HepG2 (cell line): ENCODE data around the gene HELZ. TPM values are rescaled to one million over a fixed set of nuclear protein-coding genes. Genes with fewer than 3 reads are reported as not detected.

Source experiments
- ATF1 ChIP-seq: IDR thresholded peaks from 2 replicates; pipeline ENCODE4 v1.6.1; 2016; ENCODE audit warnings: mild to moderate bottlenecking, control low read depth
- FLYWCH1 ChIP-seq: sonication (generic); formaldehyde crosslinking; IDR thresholded peaks from 2 replicates; pipeline ENCODE4 v1.8.1; 2023; ENCODE audit warnings: mild to moderate bottlenecking, missing genetic modification reagents
- FOXO1 ChIP-seq: sonication (generic); formaldehyde crosslinking; IDR thresholded peaks from 2 replicates; pipeline ENCODE4 v1.4.0; 2020; ENCODE audit warnings: missing genetic modification reagents
- FOXP1 ChIP-seq, 2 experiments: fragments of 450-650 bp in 1 of 2; IDR thresholded peaks; 2 replicates each; pipeline ENCODE4 v1.6.1; 2017 to 2018; ENCODE audit warnings: antibody characterized with exemption in 1 of 2
- GABPA ChIP-seq, 2 experiments: IDR thresholded peaks; 2 replicates each; pipeline ENCODE4 v1.6.1; 2011 to 2016; ENCODE audit warnings: low read depth in 2 of 2, low read length in 1 of 2, missing biosample characterization in 1 of 2, missing genetic modification characterization in 1 of 2
- ISX ChIP-seq: sonication (generic); formaldehyde crosslinking; conservative IDR thresholded peaks from 2 replicates; pipeline ENCODE4 v1.5.0; 2020; ENCODE audit warnings: missing genetic modification reagents
- KDM5A ChIP-seq: fragments of 200-600 bp; sonication (generic); IDR thresholded peaks from 2 replicates; pipeline ENCODE4 v1.7.0; 2018; ENCODE audit warnings: antibody characterized with exemption, mild to moderate bottlenecking, low read length, borderline replicate concordance
- KMT2A ChIP-seq: sonication (generic); formaldehyde crosslinking; IDR thresholded peaks from 2 replicates; pipeline ENCODE4 v1.4.0; 2020; ENCODE audit warnings: missing genetic modification reagents
- KMT2B ChIP-seq: IDR thresholded peaks from 2 replicates; pipeline ENCODE4 v1.6.1; 2016; ENCODE audit warnings: missing genetic modification reagents, missing compliant biosample characterization
- MEIS2 ChIP-seq: sonication (generic); formaldehyde crosslinking; IDR thresholded peaks from 2 replicates; pipeline ENCODE4 v1.9.0; 2021; ENCODE audit warnings: mild to moderate bottlenecking, missing genetic modification reagents
- NONO ChIP-seq, 2 experiments: fragments of 450-650 bp in 1 of 2; sonication (generic) in 1 of 2; formaldehyde crosslinking in 1 of 2; IDR thresholded peaks in 1 of 2; conservative IDR thresholded peaks in 1 of 2; 2 replicates each; pipeline versions ENCODE4 v1.6.1 to v1.8.0; 2017 to 2022; ENCODE audit warnings: mild to moderate bottlenecking in 1 of 2, missing genetic modification reagents in 1 of 2, moderate library complexity in 1 of 2
- TCF12 ChIP-seq, 2 experiments: fragments of 450-650 bp in 1 of 2; sonication (generic) in 1 of 2; formaldehyde crosslinking in 1 of 2; IDR thresholded peaks; 2 replicates each; pipeline versions ENCODE4 v1.6.1 to v1.8.0; 2017 to 2022; ENCODE audit warnings: antibody characterized with exemption in 1 of 2, mild to moderate bottlenecking in 1 of 2, missing genetic modification reagents in 1 of 2, moderate library complexity in 1 of 2
- ZNF121 ChIP-seq: sonication (generic); formaldehyde crosslinking; IDR thresholded peaks from 2 replicates; pipeline ENCODE4 v1.5.0; 2020; ENCODE audit warnings: mild to moderate bottlenecking, missing genetic modification reagents
- ZNF557 ChIP-seq: sonication (generic); formaldehyde crosslinking; IDR thresholded peaks from 2 replicates; pipeline ENCODE4 v1.4.0; 2020; ENCODE audit warnings: missing genetic modification reagents
- ZNF747 ChIP-seq: sonication (generic); formaldehyde crosslinking; IDR thresholded peaks from 2 replicates; pipeline ENCODE4 v1.8.1; 2023; ENCODE audit warnings: missing genetic modification reagents, mild to moderate bottlenecking, borderline replicate concordance
- ZNF761 ChIP-seq: sonication (generic); formaldehyde crosslinking; conservative IDR thresholded peaks from 2 replicates; pipeline ENCODE4 v1.4.0; 2020; ENCODE audit warnings: mild to moderate bottlenecking, missing genetic modification reagents
- polyA plus RNA-seq, 8 experiments: library from polyadenylated mRNA; depleted of rRNA in 3 of 8; stranded (reverse) in 7 of 8; unstranded in 1 of 8; fragments of >200 nt; fragmentation: Illumina TruSeq in 4 of 8; extraction: Trizol in 4 of 8; gene quantifications; 2 replicates each; pipeline versions ENCODE4 v1.2.1 to v1.2.3, GENCODE V29; 2011 to 2016; ENCODE audit warnings: low read depth in 4 of 8, missing spikeins in 1 of 8, mixed read lengths in 1 of 8; ENCODE audit not compliant: insufficient read depth in 1 of 8
- total RNA-seq, 5 experiments: library from RNA; depleted of rRNA; stranded (reverse); fragments of >200 nt; fragmentation: Illumina TruSeq; extraction: Trizol; gene quantifications; 2 replicates each; pipeline ENCODE4 v1.2.3, GENCODE V29; 2016; ENCODE audit warnings: low read depth in 1 of 5
- TF ChIP-seq, protein P1 (sequence below): IDR thresholded peaks from 2 replicates; pipeline ENCODE4 v1.6.1; 2016; ENCODE audit warnings: low read depth, missing genetic modification reagents, missing compliant biosample characterization
- TF ChIP-seq, protein P2 (sequence below): sonication (generic); formaldehyde crosslinking; IDR thresholded peaks from 2 replicates; pipeline ENCODE4 v1.8.1; 2023; ENCODE audit warnings: mild to moderate bottlenecking, missing genetic modification reagents, borderline replicate concordance
- TF ChIP-seq, protein P3 (sequence below): sonication (generic); formaldehyde crosslinking; IDR thresholded peaks from 2 replicates; pipeline ENCODE4 v1.4.0; 2020; ENCODE audit warnings: mild to moderate bottlenecking, missing genetic modification reagents
- TF ChIP-seq, protein P4 (sequence below): IDR thresholded peaks from 2 replicates; pipeline ENCODE4 v1.6.1; 2018; ENCODE audit warnings: missing genetic modification reagents, mild to moderate bottlenecking, missing compliant biosample characterization
- TF ChIP-seq, protein P5 (sequence below): IDR thresholded peaks from 2 replicates; pipeline ENCODE4 v1.6.1; 2016; ENCODE audit warnings: mild to moderate bottlenecking, missing biosample characterization, missing genetic modification reagents

Gene HELZ
- total and polyA plus RNA-seq, 2 of the 13 experiments (the other 11 are each of a cell fraction or from before 2014, with no cell fraction given): 35.3 to 52.4 TPM

DNA sequence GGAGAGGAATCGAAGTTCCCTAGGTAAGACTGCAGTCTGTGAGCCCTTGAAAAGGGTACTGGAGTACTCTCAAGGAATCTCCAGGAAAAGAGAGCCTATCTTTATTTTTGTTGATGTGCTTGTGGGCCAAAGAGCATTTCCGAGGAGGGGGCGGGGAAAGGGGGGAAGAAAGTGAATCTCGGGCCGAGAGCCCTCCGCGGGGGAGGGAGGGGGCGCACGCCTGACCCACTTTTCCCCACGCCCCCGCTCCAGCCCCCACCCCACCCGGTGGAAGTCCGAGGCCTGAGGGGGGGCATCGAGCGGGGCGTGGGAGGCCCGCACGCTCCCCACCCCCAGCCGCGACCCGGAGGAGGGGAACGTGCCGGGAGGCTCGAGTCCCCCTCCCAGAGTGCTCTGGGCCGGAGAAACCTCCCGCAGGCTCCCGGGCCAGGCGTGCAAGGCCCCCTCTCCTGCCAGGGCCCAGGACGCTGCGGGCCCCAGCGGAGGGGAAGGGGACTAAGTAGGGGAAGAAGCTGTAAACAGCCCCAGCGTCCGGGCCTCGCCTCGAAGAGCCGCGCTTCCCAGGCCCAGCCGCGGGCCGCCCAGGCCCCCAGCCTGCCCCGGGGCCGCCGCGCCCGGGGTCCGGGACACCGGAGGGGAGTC lies 444 bp downstream of the HELZ start (continued):
- TF ChIP-seq, protein P1, sequence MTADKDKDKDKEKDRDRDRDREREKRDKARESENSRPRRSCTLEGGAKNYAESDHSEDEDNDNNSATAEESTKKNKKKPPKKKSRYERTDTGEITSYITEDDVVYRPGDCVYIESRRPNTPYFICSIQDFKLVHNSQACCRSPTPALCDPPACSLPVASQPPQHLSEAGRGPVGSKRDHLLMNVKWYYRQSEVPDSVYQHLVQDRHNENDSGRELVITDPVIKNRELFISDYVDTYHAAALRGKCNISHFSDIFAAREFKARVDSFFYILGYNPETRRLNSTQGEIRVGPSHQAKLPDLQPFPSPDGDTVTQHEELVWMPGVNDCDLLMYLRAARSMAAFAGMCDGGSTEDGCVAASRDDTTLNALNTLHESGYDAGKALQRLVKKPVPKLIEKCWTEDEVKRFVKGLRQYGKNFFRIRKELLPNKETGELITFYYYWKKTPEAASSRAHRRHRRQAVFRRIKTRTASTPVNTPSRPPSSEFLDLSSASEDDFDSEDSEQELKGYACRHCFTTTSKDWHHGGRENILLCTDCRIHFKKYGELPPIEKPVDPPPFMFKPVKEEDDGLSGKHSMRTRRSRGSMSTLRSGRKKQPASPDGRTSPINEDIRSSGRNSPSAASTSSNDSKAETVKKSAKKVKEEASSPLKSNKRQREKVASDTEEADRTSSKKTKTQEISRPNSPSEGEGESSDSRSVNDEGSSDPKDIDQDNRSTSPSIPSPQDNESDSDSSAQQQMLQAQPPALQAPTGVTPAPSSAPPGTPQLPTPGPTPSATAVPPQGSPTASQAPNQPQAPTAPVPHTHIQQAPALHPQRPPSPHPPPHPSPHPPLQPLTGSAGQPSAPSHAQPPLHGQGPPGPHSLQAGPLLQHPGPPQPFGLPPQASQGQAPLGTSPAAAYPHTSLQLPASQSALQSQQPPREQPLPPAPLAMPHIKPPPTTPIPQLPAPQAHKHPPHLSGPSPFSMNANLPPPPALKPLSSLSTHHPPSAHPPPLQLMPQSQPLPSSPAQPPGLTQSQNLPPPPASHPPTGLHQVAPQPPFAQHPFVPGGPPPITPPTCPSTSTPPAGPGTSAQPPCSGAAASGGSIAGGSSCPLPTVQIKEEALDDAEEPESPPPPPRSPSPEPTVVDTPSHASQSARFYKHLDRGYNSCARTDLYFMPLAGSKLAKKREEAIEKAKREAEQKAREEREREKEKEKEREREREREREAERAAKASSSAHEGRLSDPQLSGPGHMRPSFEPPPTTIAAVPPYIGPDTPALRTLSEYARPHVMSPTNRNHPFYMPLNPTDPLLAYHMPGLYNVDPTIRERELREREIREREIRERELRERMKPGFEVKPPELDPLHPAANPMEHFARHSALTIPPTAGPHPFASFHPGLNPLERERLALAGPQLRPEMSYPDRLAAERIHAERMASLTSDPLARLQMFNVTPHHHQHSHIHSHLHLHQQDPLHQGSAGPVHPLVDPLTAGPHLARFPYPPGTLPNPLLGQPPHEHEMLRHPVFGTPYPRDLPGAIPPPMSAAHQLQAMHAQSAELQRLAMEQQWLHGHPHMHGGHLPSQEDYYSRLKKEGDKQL (CRISPR knock-in tag): no peak
- no peak for TF ChIP-seq FLYWCH1 (CRISPR knock-in tag)
- peak; percentile 25; the same call in 1 of the 2 replicates for TF ChIP-seq FOXO1 (CRISPR knock-in tag)
- TF ChIP-seq ZNF557 (CRISPR knock-in tag): no peak
- TF ChIP-seq ATF1 (CRISPR knock-in tag): no peak
- no peak for TF ChIP-seq NONO (IDR thresholded peaks at IDR 0.05)
- TF ChIP-seq NONO (CRISPR knock-in tag; conservative IDR thresholded peaks at IDR 0.05): 0 out of 2 replicates have a peak, but pooled peaks have one; percentile 14
- TF ChIP-seq KMT2B: peak; percentile 62; the same call in 1 of the 2 replicates
- TF ChIP-seq ZNF761 (CRISPR knock-in tag): no peak
- TF ChIP-seq ZNF747 (CRISPR knock-in tag): peak; percentile 9; the same call in 1 of the 2 replicates
- peak; percentile 86 for TF ChIP-seq MEIS2
- TF ChIP-seq, protein P2, sequence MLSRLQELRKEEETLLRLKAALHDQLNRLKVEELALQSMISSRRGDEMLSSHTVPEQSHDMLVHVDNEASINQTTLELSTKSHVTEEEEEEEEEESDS (CRISPR knock-in tag): 0 out of 2 replicates have a peak, but pooled peaks have one; percentile 14
- TF ChIP-seq, protein P3, sequence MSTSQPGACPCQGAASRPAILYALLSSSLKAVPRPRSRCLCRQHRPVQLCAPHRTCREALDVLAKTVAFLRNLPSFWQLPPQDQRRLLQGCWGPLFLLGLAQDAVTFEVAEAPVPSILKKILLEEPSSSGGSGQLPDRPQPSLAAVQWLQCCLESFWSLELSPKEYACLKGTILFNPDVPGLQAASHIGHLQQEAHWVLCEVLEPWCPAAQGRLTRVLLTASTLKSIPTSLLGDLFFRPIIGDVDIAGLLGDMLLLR (CRISPR knock-in tag): 0 out of 2 replicates have a peak, but pooled peaks have one; percentile 6
- TF ChIP-seq, protein P4, sequence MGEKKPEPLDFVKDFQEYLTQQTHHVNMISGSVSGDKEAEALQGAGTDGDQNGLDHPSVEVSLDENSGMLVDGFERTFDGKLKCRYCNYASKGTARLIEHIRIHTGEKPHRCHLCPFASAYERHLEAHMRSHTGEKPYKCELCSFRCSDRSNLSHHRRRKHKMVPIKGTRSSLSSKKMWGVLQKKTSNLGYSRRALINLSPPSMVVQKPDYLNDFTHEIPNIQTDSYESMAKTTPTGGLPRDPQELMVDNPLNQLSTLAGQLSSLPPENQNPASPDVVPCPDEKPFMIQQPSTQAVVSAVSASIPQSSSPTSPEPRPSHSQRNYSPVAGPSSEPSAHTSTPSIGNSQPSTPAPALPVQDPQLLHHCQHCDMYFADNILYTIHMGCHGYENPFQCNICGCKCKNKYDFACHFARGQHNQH (CRISPR knock-in tag): peak; percentile 60
- TF ChIP-seq ZNF121: peak; percentile 7; the same call in 1 of the 2 replicates
- TF ChIP-seq, protein P5, sequence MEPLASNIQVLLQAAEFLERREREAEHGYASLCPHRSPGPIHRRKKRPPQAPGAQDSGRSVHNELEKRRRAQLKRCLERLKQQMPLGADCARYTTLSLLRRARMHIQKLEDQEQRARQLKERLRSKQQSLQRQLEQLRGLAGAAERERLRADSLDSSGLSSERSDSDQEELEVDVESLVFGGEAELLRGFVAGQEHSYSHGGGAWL (CRISPR knock-in tag): peak; percentile 44; the same call in 1 of the 2 replicates
- TF ChIP-seq TCF12 (IDR thresholded peaks at IDR 0.05): no peak
- 0 out of 2 replicates have a peak, but pooled peaks have one; percentile 20 for TF ChIP-seq TCF12 (CRISPR knock-in tag; IDR thresholded peaks at IDR 0.05)
- TF ChIP-seq KMT2A (CRISPR knock-in tag): peak; percentile 57; the same call in 1 of the 2 replicates
- no peak for TF ChIP-seq FOXP1 (IDR thresholded peaks at IDR 0.05)
- peak; percentile 21; the same call in 1 of the 2 replicates for TF ChIP-seq FOXP1 (CRISPR knock-in tag; IDR thresholded peaks at IDR 0.05)
- peak; percentile 53; the same call in 1 of the 2 replicates for TF ChIP-seq ISX (CRISPR knock-in tag)
- TF ChIP-seq KDM5A: peak; percentile 93
- TF ChIP-seq GABPA (IDR thresholded peaks at IDR 0.05; ENCODE audit: low read depth, low read length): no peak
- TF ChIP-seq GABPA (CRISPR knock-in tag; IDR thresholded peaks at IDR 0.05; ENCODE audit: low read depth): peak; percentile 5; the same call in 1 of the 2 replicates
